Tibial artery (tissue), 4 donors: ENCODE measurements around the gene PNKP.

ENCODE experiments used
- DNase-seq, 2 donors: peaks; one replicate each; pipeline ENCODE4 v3.0.0-alpha.2; 2019
- H3K27ac ChIP-seq, 2 donors: fragments of 200-600 bp; sonication (generic) in 1 of 2; 1 replicate in 1 of 2; 2 replicates in 1 of 2; pipeline ENCODE4 v1.5.1; 2018 to 2019; ENCODE audit warnings: mild to moderate bottlenecking in 1 of 2
- H3K27me3 ChIP-seq, 2 donors: fragments of 200-600 bp; sonication (generic) in 1 of 2; one replicate each; pipeline versions ENCODE4 v1.5.1 to v1.6.0; 2016 to 2019
- H3K36me3 ChIP-seq, 3 donors: fragments of 200-600 bp; sonication (generic) in 2 of 3; one replicate each; pipeline ENCODE4 v1.5.1; 2016 to 2019; ENCODE audit warnings: mild to moderate bottlenecking in 2 of 3
- H3K4me1 ChIP-seq, 4 donors: fragments of 200-600 bp; sonication (generic) in 2 of 4; 1 replicate in 3 of 4; 2 replicates in 1 of 4; pipeline ENCODE4 v1.5.1; 2016 to 2019
- H3K4me3 ChIP-seq, 2 donors: fragments of 200-600 bp; sonication (generic) in 1 of 2; 1 replicate in 1 of 2; 2 replicates in 1 of 2; pipeline ENCODE4 v1.5.1; 2018 to 2019; ENCODE audit warnings: mild to moderate bottlenecking in 2 of 2
- H3K9me3 ChIP-seq, 3 donors: fragments of 200-600 bp; sonication (generic) in 1 of 3; one replicate each; pipeline ENCODE4 v1.5.1; 2016 to 2019
- CTCF ChIP-seq, 2 experiments: fragments of 200-600 bp in 1 of 2; fragments of 450-650 bp in 1 of 2; IDR thresholded peaks; one replicate each; pipeline ENCODE4 v1.5.1; 2017 to 2019; ENCODE audit warnings: antibody characterized with exemption in 2 of 2, mild to moderate bottlenecking in 1 of 2, moderate library complexity in 1 of 2
- intact Hi-C: fragments of 100-400 bp; cut with DNase I; formaldehyde crosslinking; loops from one replicate; pipeline ENCODE4 v1.15.0; 2023; ENCODE audit warnings: low total_unique reads

PNKP gene

GRCh38 chr19:49887665-49888509, 20.5 kb upstream of the PNKP start:
- DNase-seq, result no peak
- peaks cover 0 to 15% (median 11%) of the 10 kb centered on the region in 4 donors for H3K4me1 ChIP-seq
- H3K4me3 ChIP-seq, result no peak overlapping the region
- H3K36me3 ChIP-seq, result peaks cover 23 to 64% (median 43%) of the 10 kb centered on the region in 3 donors
- no peaks in the 10 kb centered on the region for H3K9me3 ChIP-seq
- no peak for TF ChIP-seq CTCF (IDR thresholded peaks at IDR 0.05)
- intact Hi-C loops, result no loop called here
- H3K27me3 ChIP-seq, result peaks cover 0 to 28% of the 10 kb centered on the region in 2 donors
- no peak overlapping the region for H3K27ac ChIP-seq

GRCh38 chr19:49887037-49887664, 19.8 kb upstream of the PNKP start:
- no peak for TF ChIP-seq CTCF (IDR thresholded peaks at IDR 0.05)
- Histone ChIP-seq H3K4me1 (peaks cover 0 to 15% (median 11%) of the 10 kb centered on the region in 4 donors), H3K27ac (no peak overlapping the region), H3K27me3 (peaks cover 0 to 21% of the 10 kb centered on the region in 2 donors), H3K36me3 (peaks cover 31 to 71% (median 51%) of the 10 kb centered on the region in 3 donors), H3K9me3 (no peaks in the 10 kb centered on the region), H3K4me3 (no peak overlapping the region)
- DNase-seq, result no peak
- intact Hi-C loops, result no loop called here

- DNase-seq, result no peak
- peaks cover 0 to 2% (median 1%) of the 10 kb centered on the region in 4 donors for H3K4me1 ChIP-seq
- H3K27me3 ChIP-seq, result peaks cover 0 to 1% of the 10 kb centered on the region in 2 donors
- H3K4me3 ChIP-seq, result no peak overlapping the region
- TF ChIP-seq CTCF (IDR thresholded peaks at IDR 0.05), result no peak
- H3K9me3 ChIP-seq, result no peaks in the 10 kb centered on the region
- peaks cover 55 to 95% (median 74%) of the 10 kb centered on the region in 3 donors for H3K36me3 ChIP-seq
- H3K27ac ChIP-seq, result no peak overlapping the region
- intact Hi-C loops, result no loop called here
Measured at GRCh38 chr19:49884760-49885159, 17.4 kb upstream of the PNKP start.

- no peak for TF ChIP-seq CTCF (IDR thresholded peaks at IDR 0.05)
- no peak for DNase-seq
- Histone ChIP-seq H3K36me3 (peaks cover 61 to 100% (median 81%) of the 10 kb centered on the region in 3 donors), H3K4me1 (peaks cover 0 to 5% (median under 1%) of the 10 kb centered on the region in 4 donors), H3K27ac (no peak overlapping the region), H3K4me3 (no peak overlapping the region), H3K9me3 (no peaks in the 10 kb centered on the region), H3K27me3 (no peaks in the 10 kb centered on the region)
- intact Hi-C loops, result no loop called here
Measured at GRCh38 chr19:49884109-49884508, 16.7 kb upstream of the PNKP start.

- Histone ChIP-seq H3K36me3 (peaks cover 62 to 93% (median 79%) of the 10 kb centered on the region in 3 donors), H3K4me1 (peaks cover 0 to 15% (median 10%) of the 10 kb centered on the region in 4 donors), H3K27me3 (no peaks in the 10 kb centered on the region), H3K4me3 (no peak overlapping the region), H3K27ac (no peak overlapping the region), H3K9me3 (no peaks in the 10 kb centered on the region)
- DNase-seq, result no peak
- no peak for TF ChIP-seq CTCF (IDR thresholded peaks at IDR 0.05)
- intact Hi-C loops, result no loop called here
Measured at GRCh38 chr19:49883094-49883493, 15.7 kb upstream of the PNKP start.
